IPS-18a (cell line): Measurements from ENCODE around the gene ZNF606.

Source experiments
- H3K27ac ChIP-seq: one replicate; pipeline ENCODE4 v1.5.1; 2013; ENCODE audit warnings: low read length
- H3K27me3 ChIP-seq: one replicate; pipeline ENCODE4 v1.6.1; 2013; ENCODE audit warnings: mild to moderate bottlenecking, low read length; ENCODE audit not compliant: control insufficient read depth, insufficient read depth
- H3K36me3 ChIP-seq: one replicate; pipeline ENCODE4 v1.6.1; 2013; ENCODE audit warnings: low read depth, low read length; ENCODE audit not compliant: control insufficient read depth
- H3K4me1 ChIP-seq: one replicate; pipeline ENCODE4 v1.6.1; 2013; ENCODE audit warnings: low read depth, low read length; ENCODE audit not compliant: control insufficient read depth
- H3K4me3 ChIP-seq: one replicate; pipeline ENCODE4 v1.5.1; 2013; ENCODE audit warnings: low read length
- H3K9ac ChIP-seq: one replicate; pipeline ENCODE4 v1.6.1; 2013; ENCODE audit warnings: mild to moderate bottlenecking, low read length, moderate library complexity
- H3K9me3 ChIP-seq: one replicate; pipeline ENCODE4 v1.6.1; 2013; ENCODE audit warnings: low read depth, low read length; ENCODE audit not compliant: control insufficient read depth

Gene ZNF606

GRCh38 chr19:57954996-57955395 lies 47.6 kb downstream of the ZNF606 start:
- Histone ChIP-seq H3K36me3 (no peaks in the 10 kb centered on the region), H3K4me1 (no peaks in the 10 kb centered on the region), H3K27ac (no peak overlapping the region), H3K9ac (no peak overlapping the region), H3K9me3 (peaks cover 16% of the 10 kb centered on the region), H3K4me3 (no peak overlapping the region), H3K27me3 (no peaks in the 10 kb centered on the region)

GRCh38 chr19:57949702-57950101 lies 52.9 kb downstream of the ZNF606 start:
- Histone ChIP-seq H3K36me3 (no peaks in the 10 kb centered on the region), H3K9me3 (peaks cover 14% of the 10 kb centered on the region), H3K4me1 (peaks cover 6% of the 10 kb centered on the region)

DNA sequence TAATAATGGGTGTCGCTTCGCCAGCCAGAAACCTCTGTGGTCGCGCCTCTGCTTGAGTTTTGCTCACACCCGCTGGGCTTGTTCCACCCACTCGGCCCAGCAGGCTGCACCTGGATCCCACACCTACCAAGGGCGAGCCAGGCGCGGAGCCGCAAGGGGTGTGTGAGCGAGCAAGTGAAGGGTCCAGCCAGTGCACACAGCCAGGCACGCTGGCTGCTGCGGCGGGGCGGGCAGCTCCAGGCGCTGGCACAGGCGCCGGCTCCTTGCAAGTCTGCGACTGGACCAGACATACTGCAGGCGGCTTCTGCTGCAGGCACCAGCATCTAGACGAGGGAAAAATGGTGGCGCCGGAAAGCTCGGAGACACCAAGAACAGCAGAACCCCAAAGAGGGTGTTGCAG lies 53.3 kb downstream of the ZNF606 start:
- Histone ChIP-seq H3K4me1 (peaks cover 6% of the 10 kb centered on the region), H3K27ac (no peak overlapping the region), H3K36me3 (no peaks in the 10 kb centered on the region), H3K9ac (no peak overlapping the region), H3K4me3 (no peak overlapping the region), H3K27me3 (no peaks in the 10 kb centered on the region), H3K9me3 (peaks cover 10% of the 10 kb centered on the region)

More at GRCh38 chr19:57949702-57950101, 52.9 kb downstream of the ZNF606 start:
- H3K9ac ChIP-seq: no peak overlapping the region
- H3K4me3 ChIP-seq: no peak overlapping the region
- no peak overlapping the region for H3K27ac ChIP-seq
- H3K27me3 ChIP-seq: no peaks in the 10 kb centered on the region

- Histone ChIP-seq H3K4me3 (peak within 1 kb of the TSS; percentile 76), H3K27me3 (no peaks in the 10 kb centered on the region), H3K36me3 (peaks cover 10% of the 10 kb centered on the region), H3K27ac (no peak within 1 kb of the TSS), H3K4me1 (peaks cover 6% of the 10 kb centered on the region), H3K9ac (peak within 1 kb of the TSS; percentile 78), H3K9me3 (peaks cover 4% of the 10 kb centered on the region)
Observed at GRCh38 chr19:57947419-57948134, 55.0 kb downstream of the ZNF606 start, which contains the start of gene ZNF256. Gene ZNF256, minus strand, starts transcription at chr19:57947706. Its CDS starts 232 bp downstream, at chr19:57947474.

GRCh38 chr19:57947088-57947418 lies 55.6 kb downstream of the ZNF606 start:
- Histone ChIP-seq H3K4me3 (peak overlapping the region; percentile 76), H3K4me1 (peaks cover 6% of the 10 kb centered on the region), H3K9me3 (peaks cover 4% of the 10 kb centered on the region), H3K9ac (peak overlapping the region; percentile 78), H3K27ac (no peak overlapping the region), H3K36me3 (peaks cover 15% of the 10 kb centered on the region), H3K27me3 (no peaks in the 10 kb centered on the region)

DNA sequence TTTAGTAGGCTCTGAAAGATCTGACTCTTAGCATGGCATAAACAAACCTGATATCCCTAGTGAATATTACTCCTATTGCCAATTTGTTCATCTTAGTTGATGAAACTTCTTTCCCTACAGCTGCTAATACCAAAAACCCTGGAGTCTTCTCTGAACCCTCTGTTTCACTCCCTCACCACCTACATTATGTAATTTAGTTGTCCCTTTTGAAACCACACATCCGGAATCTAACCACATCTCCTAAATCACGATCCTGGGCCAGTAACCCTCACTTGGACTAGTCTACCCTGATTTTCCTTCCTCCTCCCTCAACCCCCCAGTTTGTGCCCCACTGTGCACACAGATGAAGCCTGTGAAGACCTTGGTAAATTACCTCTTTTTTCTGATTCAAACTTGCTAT lies 56.3 kb downstream of the ZNF606 start:
- H3K9me3 ChIP-seq: peaks cover 4% of the 10 kb centered on the region
- H3K36me3 ChIP-seq: peaks cover 22% of the 10 kb centered on the region
- peak overlapping the region; percentile 78 for H3K9ac ChIP-seq
- peaks cover 6% of the 10 kb centered on the region for H3K4me1 ChIP-seq
- no peaks in the 10 kb centered on the region for H3K27me3 ChIP-seq
- H3K4me3 ChIP-seq: peak overlapping the region; percentile 76
- H3K27ac ChIP-seq: no peak overlapping the region

GRCh38 chr19:57941593-57941992 lies 61.0 kb downstream of the ZNF606 start:
- H3K27ac ChIP-seq: no peak overlapping the region
- no peak overlapping the region for H3K4me3 ChIP-seq
- H3K4me1 ChIP-seq: peaks cover 4% of the 10 kb centered on the region
- H3K27me3 ChIP-seq: no peaks in the 10 kb centered on the region
- H3K9ac ChIP-seq: no peak overlapping the region
- peaks cover 31% of the 10 kb centered on the region for H3K36me3 ChIP-seq
- no peaks in the 10 kb centered on the region for H3K9me3 ChIP-seq

- H3K4me3 ChIP-seq: peak overlapping the region; percentile 97
- H3K27me3 ChIP-seq: no peaks in the 10 kb centered on the region
- H3K9me3 ChIP-seq: no peaks in the 10 kb centered on the region
- H3K36me3 ChIP-seq: peaks cover 22% of the 10 kb centered on the region
- H3K9ac ChIP-seq: no peak overlapping the region
- H3K4me1 ChIP-seq: peaks cover 6% of the 10 kb centered on the region
- no peak overlapping the region for H3K27ac ChIP-seq
Observed at GRCh38 chr19:57935731-57936130, 66.9 kb downstream of the ZNF606 start.

DNA sequence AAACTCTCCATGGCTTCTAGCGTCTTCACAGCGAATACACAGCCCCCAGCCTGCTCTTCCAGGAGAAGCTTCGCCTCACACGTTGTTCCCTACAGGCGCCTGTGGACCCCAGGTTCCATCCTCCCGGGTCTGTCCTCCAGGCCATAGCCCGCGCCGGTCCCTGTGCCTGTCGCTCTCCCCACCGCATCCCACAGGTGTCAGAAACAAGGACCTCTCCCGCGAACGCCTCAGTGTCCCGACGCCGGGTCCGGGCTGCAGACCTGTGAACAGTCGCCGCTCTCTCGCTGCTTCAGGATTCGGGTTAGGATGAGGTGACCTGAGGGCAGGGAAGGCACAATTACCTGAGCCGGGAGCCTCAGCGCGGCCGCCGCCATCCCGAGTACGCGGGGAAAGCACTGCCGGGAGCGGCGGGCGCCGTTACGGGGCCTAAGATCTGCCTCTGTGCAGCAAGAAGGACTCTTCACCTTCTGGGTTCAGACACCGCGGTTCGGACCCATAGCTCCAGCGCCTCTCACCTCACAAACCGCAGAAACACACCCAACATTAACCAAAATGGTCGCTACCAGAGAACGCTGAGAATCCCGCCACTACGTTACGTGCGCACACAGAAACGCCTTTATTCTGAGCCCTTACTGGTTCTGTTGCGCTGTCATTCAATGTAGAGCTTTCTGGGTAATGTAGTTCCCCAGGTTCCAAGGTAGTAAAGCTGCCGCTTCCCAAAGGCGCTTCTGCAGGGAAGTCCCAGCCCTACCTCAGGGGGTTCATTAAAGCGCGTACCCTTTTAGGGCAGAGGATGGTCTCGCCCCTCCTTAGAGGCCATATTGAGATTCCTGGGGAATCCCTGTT lies 67.6 kb downstream of the ZNF606 start, which contains the start of gene ZNF418:
Gene ZNF418 (minus strand): TSS at position 583 of the 846 bp plus-strand sequence. CDS start 1,580 bp downstream, outside the sequence.
- peak within 1 kb of the TSS; percentile 97 for H3K4me3 ChIP-seq
- H3K36me3 ChIP-seq: peaks cover 25% of the 10 kb centered on the region
- peaks cover 6% of the 10 kb centered on the region for H3K4me1 ChIP-seq
- H3K9me3 ChIP-seq: no peaks in the 10 kb centered on the region
- H3K27me3 ChIP-seq: no peaks in the 10 kb centered on the region
- H3K27ac ChIP-seq: peak within 1 kb of the TSS; percentile 92
- H3K9ac ChIP-seq: peak within 1 kb of the TSS; percentile 98

- Histone ChIP-seq H3K27me3 (no peaks in the 10 kb centered on the region), H3K4me1 (no peaks in the 10 kb centered on the region), H3K4me3 (no peak overlapping the region), H3K27ac (no peak overlapping the region), H3K9ac (no peak overlapping the region), H3K36me3 (peaks cover 73% of the 10 kb centered on the region), H3K9me3 (peaks cover 34% of the 10 kb centered on the region)
Observed at GRCh38 chr19:57927587-57927986, 75.0 kb downstream of the ZNF606 start.
